OCI-LY1 (cell line): ENCODE results near the gene HS3ST5.

Experiments
- H2AFZ ChIP-seq: fragments of 200-600 bp; sonication (generic), shearing (Covaris generic); 2 replicates; pipeline ENCODE4 v1.6.0; 2014; ENCODE audit warnings: antibody characterized with exemption, mild to moderate bottlenecking, low read length
- H3F3A ChIP-seq: fragments of 200-600 bp; sonication (generic), shearing (Covaris generic); 2 replicates; pipeline ENCODE4 v1.6.0; 2014; ENCODE audit warnings: mild to moderate bottlenecking, antibody characterized with exemption, low read length, moderate library complexity; ENCODE audit not compliant: insufficient read depth
- H3K27ac ChIP-seq: fragments of 200-600 bp; sonication (generic); 2 replicates; pipeline ENCODE4 v1.5.1; 2014; ENCODE audit warnings: low read length, mixed run types, mild to moderate bottlenecking, low read depth; ENCODE audit not compliant: poor library complexity, severe bottlenecking
- H3K27me3 ChIP-seq: fragments of 200-600 bp; sonication (generic); 2 replicates; pipeline ENCODE4 v1.6.0; 2014; ENCODE audit warnings: antibody characterized with exemption, mild to moderate bottlenecking, low read length, moderate library complexity; ENCODE audit not compliant: insufficient read depth
- H3K36me3 ChIP-seq: fragments of 200-600 bp; sonication (generic); 2 replicates; pipeline ENCODE4 v1.6.1; 2014; ENCODE audit warnings: mild to moderate bottlenecking, antibody characterized with exemption, low read length, moderate library complexity, mixed read lengths; ENCODE audit not compliant: insufficient read depth
- H3K4me1 ChIP-seq: fragments of 200-600 bp; sonication (generic); 2 replicates; pipeline ENCODE4 v1.5.1; 2014; ENCODE audit warnings: mild to moderate bottlenecking, low read length, moderate library complexity; ENCODE audit not compliant: insufficient read depth, severe bottlenecking
- H3K4me2 ChIP-seq: fragments of 200-600 bp; sonication (generic), shearing (Covaris generic); 2 replicates; pipeline ENCODE4 v1.6.1; 2014; ENCODE audit warnings: low read length
- H3K4me3 ChIP-seq: fragments of 200-600 bp; sonication (generic); 2 replicates; pipeline ENCODE4 v1.5.1; 2014; ENCODE audit warnings: low read length, low read depth, mild to moderate bottlenecking, mixed read lengths; ENCODE audit not compliant: poor library complexity, severe bottlenecking
- H3K79me2 ChIP-seq: fragments of 200-600 bp; shearing (Covaris generic); 2 replicates; pipeline ENCODE4 v1.6.1; 2016; ENCODE audit warnings: mixed run types, low read length, mixed read lengths; ENCODE audit not compliant: insufficient read depth
- H3K9ac ChIP-seq: fragments of 200-600 bp; sonication (generic), shearing (Covaris generic); 2 replicates; pipeline ENCODE4 v1.6.1; 2014; ENCODE audit warnings: mild to moderate bottlenecking, low read length, mixed read lengths
- H3K9me2 ChIP-seq: fragments of 200-600 bp; sonication (generic), shearing (Covaris generic); 2 replicates; pipeline ENCODE4 v1.6.1; 2014; ENCODE audit warnings: low read depth, mild to moderate bottlenecking, low read length, mixed read lengths
- H3K9me3 ChIP-seq: fragments of 200-600 bp; shearing (Covaris generic); 2 replicates; pipeline ENCODE4 v1.6.1; 2014; ENCODE audit warnings: low read length, mixed read lengths
- H4K20me1 ChIP-seq: fragments of 200-600 bp; sonication (generic), shearing (Covaris generic); 2 replicates; pipeline ENCODE4 v1.6.0; 2016; ENCODE audit warnings: mild to moderate bottlenecking, low read length; ENCODE audit not compliant: insufficient read depth
- EZH2 ChIP-seq: fragments of 200-600 bp; sonication (generic), shearing (Covaris generic); IDR thresholded peaks from 2 replicates; pipeline ENCODE4 v1.8.0; 2017; ENCODE audit warnings: borderline replicate concordance, mixed run types, mild to moderate bottlenecking, antibody characterized with exemption, low read length, moderate library complexity, mixed read lengths
- TF ChIP-seq, protein P1 (sequence below): fragments of 200-600 bp; sonication (generic), shearing (Covaris generic); IDR thresholded peaks from 2 replicates; pipeline ENCODE4 v1.5.1; 2017; ENCODE audit warnings: mild to moderate bottlenecking, antibody characterized with exemption, low read length, moderate library complexity, mixed read lengths

HS3ST5 gene

DNA sequence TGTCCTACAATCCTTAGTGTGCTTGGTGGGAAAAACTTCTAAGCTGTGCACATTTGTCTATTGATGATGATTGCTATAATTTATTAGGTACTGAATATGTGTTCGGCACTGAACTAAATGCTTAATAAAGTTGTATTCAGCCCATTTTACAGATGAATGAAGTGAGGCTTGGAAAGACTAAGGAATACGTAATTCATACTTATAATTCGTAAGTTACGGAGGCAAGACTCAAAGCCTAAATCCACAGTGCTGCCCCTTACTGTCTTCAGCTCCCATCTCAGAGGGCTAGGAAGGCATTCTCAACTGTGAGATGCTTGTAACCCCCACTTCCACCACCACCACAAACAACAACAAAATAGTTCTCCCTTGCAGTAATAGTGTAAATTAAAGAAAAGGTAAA lies 171.3 kb downstream of the HS3ST5 start:
- H3K4me3 ChIP-seq, result no peak overlapping the region
- H3K4me2 ChIP-seq, result no peak overlapping the region
- no peak overlapping the region for H3K27ac ChIP-seq
- no peaks in the 10 kb centered on the region for H3K9me2 ChIP-seq
- no peak for TF ChIP-seq EZH2
- TF ChIP-seq, protein P1, sequence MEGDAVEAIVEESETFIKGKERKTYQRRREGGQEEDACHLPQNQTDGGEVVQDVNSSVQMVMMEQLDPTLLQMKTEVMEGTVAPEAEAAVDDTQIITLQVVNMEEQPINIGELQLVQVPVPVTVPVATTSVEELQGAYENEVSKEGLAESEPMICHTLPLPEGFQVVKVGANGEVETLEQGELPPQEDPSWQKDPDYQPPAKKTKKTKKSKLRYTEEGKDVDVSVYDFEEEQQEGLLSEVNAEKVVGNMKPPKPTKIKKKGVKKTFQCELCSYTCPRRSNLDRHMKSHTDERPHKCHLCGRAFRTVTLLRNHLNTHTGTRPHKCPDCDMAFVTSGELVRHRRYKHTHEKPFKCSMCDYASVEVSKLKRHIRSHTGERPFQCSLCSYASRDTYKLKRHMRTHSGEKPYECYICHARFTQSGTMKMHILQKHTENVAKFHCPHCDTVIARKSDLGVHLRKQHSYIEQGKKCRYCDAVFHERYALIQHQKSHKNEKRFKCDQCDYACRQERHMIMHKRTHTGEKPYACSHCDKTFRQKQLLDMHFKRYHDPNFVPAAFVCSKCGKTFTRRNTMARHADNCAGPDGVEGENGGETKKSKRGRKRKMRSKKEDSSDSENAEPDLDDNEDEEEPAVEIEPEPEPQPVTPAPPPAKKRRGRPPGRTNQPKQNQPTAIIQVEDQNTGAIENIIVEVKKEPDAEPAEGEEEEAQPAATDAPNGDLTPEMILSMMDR, result no peak
- no peaks in the 10 kb centered on the region; the same call in 1 of the 2 replicates for H3K27me3 ChIP-seq
- no peaks in the 10 kb centered on the region for H3K36me3 ChIP-seq
- no peak overlapping the region for H3K9ac ChIP-seq
- H3K4me1 ChIP-seq, result no peaks in the 10 kb centered on the region
- no peaks in the 10 kb centered on the region for H3K79me2 ChIP-seq
- H3F3A ChIP-seq, result no peaks in the 10 kb centered on the region
- no peak overlapping the region for H2AFZ ChIP-seq
- no peaks in the 10 kb centered on the region for H4K20me1 ChIP-seq
- no peaks in the 10 kb centered on the region for H3K9me3 ChIP-seq

- H3K79me2 ChIP-seq, result no peaks in the 10 kb centered on the region
- H3K4me2 ChIP-seq, result no peak overlapping the region
- no peak overlapping the region for H3K4me3 ChIP-seq
- no peaks in the 10 kb centered on the region for H3F3A ChIP-seq
- no peak overlapping the region for H2AFZ ChIP-seq
- H3K9me3 ChIP-seq, result no peaks in the 10 kb centered on the region
- H3K27me3 ChIP-seq, result no peaks in the 10 kb centered on the region; the same call in 1 of the 2 replicates
- no peaks in the 10 kb centered on the region for H4K20me1 ChIP-seq
- TF ChIP-seq EZH2, result no peak
- TF ChIP-seq, protein P1, result no peak
- no peaks in the 10 kb centered on the region for H3K4me1 ChIP-seq
- no peak overlapping the region for H3K9ac ChIP-seq
- H3K27ac ChIP-seq, result no peak overlapping the region
- H3K9me2 ChIP-seq, result no peaks in the 10 kb centered on the region
- no peaks in the 10 kb centered on the region for H3K36me3 ChIP-seq
Measured at GRCh38 chr6:114170958-114171387, 171.8 kb downstream of the HS3ST5 start.

GRCh38 chr6:114170372-114170771 lies 172.5 kb downstream of the HS3ST5 start:
- no peaks in the 10 kb centered on the region for H3K4me1 ChIP-seq
- no peak overlapping the region for H3K4me3 ChIP-seq
- H4K20me1 ChIP-seq, result no peaks in the 10 kb centered on the region
- H3K4me2 ChIP-seq, result no peak overlapping the region
- H3K79me2 ChIP-seq, result no peaks in the 10 kb centered on the region
- H3K27me3 ChIP-seq, result no peaks in the 10 kb centered on the region; the same call in 1 of the 2 replicates
- no peak for TF ChIP-seq EZH2
- TF ChIP-seq, protein P1, result no peak
- H3K9me3 ChIP-seq, result no peaks in the 10 kb centered on the region
- H3K9me2 ChIP-seq, result no peaks in the 10 kb centered on the region
- no peak overlapping the region for H3K27ac ChIP-seq
- H3K9ac ChIP-seq, result no peak overlapping the region
- no peaks in the 10 kb centered on the region for H3F3A ChIP-seq
- no peaks in the 10 kb centered on the region for H3K36me3 ChIP-seq
- H2AFZ ChIP-seq, result no peak overlapping the region
